Measurements from ENCODE around the gene CDH13. TPM values are rescaled to one million over a fixed set of nuclear protein-coding genes. Genes with fewer than 3 reads are reported as not detected.

CDH13 gene
- total and polyA plus RNA-seq, 2 experiments from 2014 or later, result 1.2 to 1.5 TPM

DNA sequence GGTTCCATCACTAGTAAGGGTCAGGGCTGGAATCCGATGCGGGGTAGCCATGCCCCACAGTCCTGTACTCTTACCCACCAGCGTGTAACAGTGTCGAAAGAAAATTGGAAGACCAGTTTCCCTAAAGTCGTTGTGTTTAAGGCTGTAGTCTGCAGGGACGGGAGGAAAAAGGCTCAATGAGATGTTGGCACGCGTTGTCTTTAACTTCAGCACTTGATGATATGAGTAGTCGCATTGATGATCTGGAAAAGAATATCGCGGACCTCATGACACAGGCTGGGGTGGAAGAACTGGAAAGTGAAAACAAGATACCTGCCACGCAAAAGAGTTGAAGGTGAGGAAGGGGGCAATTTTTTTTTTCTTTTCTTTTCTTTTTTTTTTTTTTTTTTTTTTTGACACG is 1182.3 kb downstream of the CDH13 start:
- Histone ChIP-seq H3K27ac (peak overlapping the region; percentile 70), H4K20me1 (ENCODE audit: insufficient read depth, poor library complexity, severe bottlenecking) (peaks cover 3% of the 10 kb centered on the region), H2AFZ (no peak overlapping the region), H3K4me2 (peak overlapping the region; percentile 88), H3K4me3 (peak overlapping the region; percentile 77), H3K27me3 (no peaks in the 10 kb centered on the region), H3K36me3 (replicated peaks; ENCODE audit: insufficient read depth, low read depth) (no peaks in the 10 kb centered on the region), H3K79me2 (peaks cover 37% of the 10 kb centered on the region), H3K9me2 (replicated peaks; ENCODE audit: insufficient read depth) (no peaks in the 10 kb centered on the region), H3K4me1 (ENCODE audit: insufficient read depth) (peaks cover 11% of the 10 kb centered on the region), H3K9me3 (ENCODE audit: low read depth) (no peaks in the 10 kb centered on the region)
- no peak for DNase-seq (ENCODE audit: low spot score)
- TF ChIP-seq EZH2phosphoT487 (IDR thresholded peaks at IDR 0.05; ENCODE audit: low read depth, severe bottlenecking, unreplicated experiment) (no peak), EZH2 (IDR thresholded peaks at IDR 0.05; ENCODE audit: borderline replicate concordance) (no peak)
- TF ChIP-seq, protein P1, sequence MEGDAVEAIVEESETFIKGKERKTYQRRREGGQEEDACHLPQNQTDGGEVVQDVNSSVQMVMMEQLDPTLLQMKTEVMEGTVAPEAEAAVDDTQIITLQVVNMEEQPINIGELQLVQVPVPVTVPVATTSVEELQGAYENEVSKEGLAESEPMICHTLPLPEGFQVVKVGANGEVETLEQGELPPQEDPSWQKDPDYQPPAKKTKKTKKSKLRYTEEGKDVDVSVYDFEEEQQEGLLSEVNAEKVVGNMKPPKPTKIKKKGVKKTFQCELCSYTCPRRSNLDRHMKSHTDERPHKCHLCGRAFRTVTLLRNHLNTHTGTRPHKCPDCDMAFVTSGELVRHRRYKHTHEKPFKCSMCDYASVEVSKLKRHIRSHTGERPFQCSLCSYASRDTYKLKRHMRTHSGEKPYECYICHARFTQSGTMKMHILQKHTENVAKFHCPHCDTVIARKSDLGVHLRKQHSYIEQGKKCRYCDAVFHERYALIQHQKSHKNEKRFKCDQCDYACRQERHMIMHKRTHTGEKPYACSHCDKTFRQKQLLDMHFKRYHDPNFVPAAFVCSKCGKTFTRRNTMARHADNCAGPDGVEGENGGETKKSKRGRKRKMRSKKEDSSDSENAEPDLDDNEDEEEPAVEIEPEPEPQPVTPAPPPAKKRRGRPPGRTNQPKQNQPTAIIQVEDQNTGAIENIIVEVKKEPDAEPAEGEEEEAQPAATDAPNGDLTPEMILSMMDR (IDR thresholded peaks at IDR 0.05; ENCODE audit: poor library complexity), result no peak
- WGBS (ENCODE audit: low lambda C conversion rate, missing lambda C conversion rate), result 84% methylated on average over 13 of the region's 13 CpGs

DNA sequence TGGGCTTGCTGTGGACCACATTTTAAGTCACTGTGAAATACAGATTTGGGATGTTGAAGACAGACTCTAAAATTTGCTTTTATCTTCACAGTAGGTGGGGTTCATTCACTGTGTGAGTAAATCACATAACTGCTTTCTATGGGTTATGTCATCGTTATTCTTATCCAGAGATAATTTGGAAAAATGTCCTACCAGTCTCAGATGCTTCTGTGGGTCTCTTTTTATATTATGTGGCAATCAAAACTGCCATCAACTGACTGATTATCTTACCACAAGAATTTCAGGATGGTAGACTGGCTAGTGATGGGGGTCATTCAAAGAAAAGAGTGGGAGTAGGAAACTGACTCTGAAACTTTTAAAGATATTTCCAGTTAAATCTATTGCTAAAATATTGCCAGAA is 1184.1 kb downstream of the CDH13 start:
- peaks cover 17% of the 10 kb centered on the region for H3K4me1 ChIP-seq (ENCODE audit: insufficient read depth)
- H3K36me3 ChIP-seq (replicated peaks; ENCODE audit: insufficient read depth, low read depth), result no peaks in the 10 kb centered on the region
- peaks cover 3% of the 10 kb centered on the region for H4K20me1 ChIP-seq (ENCODE audit: insufficient read depth, poor library complexity, severe bottlenecking)
- H3K27me3 ChIP-seq, result no peaks in the 10 kb centered on the region
- H3K9me2 ChIP-seq (replicated peaks; ENCODE audit: insufficient read depth), result no peaks in the 10 kb centered on the region
- no peak for DNase-seq (ENCODE audit: low spot score)
- no peaks in the 10 kb centered on the region for H3K9me3 ChIP-seq (ENCODE audit: low read depth)
- no peak for TF ChIP-seq EZH2 (IDR thresholded peaks at IDR 0.05; ENCODE audit: borderline replicate concordance)
- TF ChIP-seq, protein P1 (IDR thresholded peaks at IDR 0.05; ENCODE audit: poor library complexity), result no peak
- no peak for TF ChIP-seq EZH2phosphoT487 (IDR thresholded peaks at IDR 0.05; ENCODE audit: low read depth, severe bottlenecking, unreplicated experiment)
- H3K79me2 ChIP-seq, result peaks cover 37% of the 10 kb centered on the region
- H2AFZ ChIP-seq, result no peak overlapping the region
- no peak overlapping the region for H3K4me2 ChIP-seq
- H3K27ac ChIP-seq, result no peak overlapping the region
- H3K4me3 ChIP-seq, result no peak overlapping the region
- 100% methylated on average over 1 of the region's 1 CpG for WGBS (ENCODE audit: low lambda C conversion rate, missing lambda C conversion rate)

DNA sequence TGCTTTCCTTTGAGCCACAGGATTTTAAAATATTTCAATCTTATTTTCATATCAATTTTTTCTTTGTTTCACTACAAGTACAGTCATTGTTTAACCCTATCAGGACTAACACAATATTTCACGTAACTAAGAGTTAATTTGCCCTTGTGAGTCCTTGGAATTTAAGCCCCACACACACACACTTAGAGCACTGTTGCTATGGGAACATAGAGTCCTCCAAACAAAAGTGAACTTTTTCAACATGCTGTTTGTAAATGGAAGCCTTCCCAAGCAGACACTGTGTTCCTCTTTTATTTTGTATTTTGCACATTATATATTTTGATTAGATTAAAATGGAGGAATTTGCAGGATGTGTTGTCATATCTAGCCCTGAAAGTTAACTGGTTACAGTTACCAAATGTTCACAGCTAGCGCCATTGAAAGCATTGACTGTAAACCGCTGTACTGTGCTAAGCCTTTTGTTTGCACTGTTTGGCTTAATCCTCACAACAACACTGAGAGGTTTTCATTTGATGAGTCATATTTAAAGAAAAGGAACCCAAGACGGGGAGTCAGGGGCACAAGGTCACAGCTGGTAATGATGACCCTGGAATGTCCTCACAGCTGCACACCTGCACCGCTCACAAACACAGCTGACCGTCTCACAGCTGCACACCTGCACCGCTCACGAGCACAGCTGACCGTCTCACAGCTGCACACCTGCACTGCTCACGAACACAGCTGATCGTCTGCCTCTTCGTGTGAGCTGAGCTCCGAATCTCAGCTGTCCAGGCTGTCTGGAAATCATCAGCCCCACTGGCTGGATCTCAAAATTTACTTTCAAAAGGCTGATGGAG is 1187.3 kb downstream of the CDH13 start:
- DNase-seq (ENCODE audit: low spot score), result peak; percentile 37
- Histone ChIP-seq H3K79me2 (peaks cover 28% of the 10 kb centered on the region), H3K9me2 (replicated peaks; ENCODE audit: insufficient read depth) (no peaks in the 10 kb centered on the region), H3K9me3 (ENCODE audit: low read depth) (no peaks in the 10 kb centered on the region), H4K20me1 (ENCODE audit: insufficient read depth, poor library complexity, severe bottlenecking) (peaks cover 3% of the 10 kb centered on the region), H2AFZ (no peak overlapping the region), H3K27ac (peak overlapping the region; percentile 10), H3K36me3 (replicated peaks; ENCODE audit: insufficient read depth, low read depth) (no peaks in the 10 kb centered on the region), H3K27me3 (no peaks in the 10 kb centered on the region), H3K4me1 (ENCODE audit: insufficient read depth) (peaks cover 14% of the 10 kb centered on the region), H3K4me2 (peak overlapping the region; percentile 66), H3K4me3 (no peak overlapping the region)
- 16% methylated on average over 13 of the region's 13 CpGs for WGBS (ENCODE audit: low lambda C conversion rate, missing lambda C conversion rate)
- TF ChIP-seq, protein P1 (IDR thresholded peaks at IDR 0.05; ENCODE audit: poor library complexity), result no peak
- TF ChIP-seq EZH2 (IDR thresholded peaks at IDR 0.05; ENCODE audit: borderline replicate concordance), result no peak
- no peak for TF ChIP-seq EZH2phosphoT487 (IDR thresholded peaks at IDR 0.05; ENCODE audit: low read depth, severe bottlenecking, unreplicated experiment)

Data from hepatocyte (in vitro differentiated cells).